Right lobe of liver (tissue), 4 donors: ENCODE measurements around the gene TYR.

Experiments
- POLR2A ChIP-seq: fragments of 450-650 bp; IDR thresholded peaks from one replicate; pipeline ENCODE4 v1.6.1; 2017; ENCODE audit warnings: antibody characterized with exemption, mild to moderate bottlenecking
- TF ChIP-seq, protein P1 (sequence below), 4 donors: fragments of 200-600 bp in 3 of 4; fragments of 450-650 bp in 1 of 4; IDR thresholded peaks; one replicate each; pipeline versions ENCODE4 v1.5.1 to v1.8.0; 2016 to 2022; ENCODE audit warnings: antibody characterized with exemption in 4 of 4, mild to moderate bottlenecking in 2 of 4
- donor health status: DM: no; HTN: no; CAD: no.
- donor health status: DM: no; HTN: no; CAD: no.
- donor health status: DM: no; HTN: yes; CAD: no.

DNA sequence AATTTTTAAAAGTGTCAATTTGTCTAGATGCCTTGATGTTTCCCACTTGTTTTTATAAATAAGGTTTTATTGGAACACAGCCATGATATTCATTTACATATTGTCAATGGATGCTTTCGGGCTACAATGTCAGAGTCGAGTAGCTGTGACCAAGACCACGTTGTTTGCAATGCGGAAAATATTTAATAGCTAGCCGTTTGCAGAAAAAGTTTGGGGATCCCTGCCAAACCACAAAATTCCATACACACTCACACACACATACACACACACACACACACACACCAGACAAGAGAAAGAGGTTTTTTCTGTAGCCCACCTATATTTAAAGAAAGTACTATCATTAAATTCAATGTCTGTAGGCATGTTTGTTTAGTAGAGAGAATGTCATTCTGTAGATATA, 58.3 kb downstream of the TYR start:
- TF ChIP-seq, protein P1, sequence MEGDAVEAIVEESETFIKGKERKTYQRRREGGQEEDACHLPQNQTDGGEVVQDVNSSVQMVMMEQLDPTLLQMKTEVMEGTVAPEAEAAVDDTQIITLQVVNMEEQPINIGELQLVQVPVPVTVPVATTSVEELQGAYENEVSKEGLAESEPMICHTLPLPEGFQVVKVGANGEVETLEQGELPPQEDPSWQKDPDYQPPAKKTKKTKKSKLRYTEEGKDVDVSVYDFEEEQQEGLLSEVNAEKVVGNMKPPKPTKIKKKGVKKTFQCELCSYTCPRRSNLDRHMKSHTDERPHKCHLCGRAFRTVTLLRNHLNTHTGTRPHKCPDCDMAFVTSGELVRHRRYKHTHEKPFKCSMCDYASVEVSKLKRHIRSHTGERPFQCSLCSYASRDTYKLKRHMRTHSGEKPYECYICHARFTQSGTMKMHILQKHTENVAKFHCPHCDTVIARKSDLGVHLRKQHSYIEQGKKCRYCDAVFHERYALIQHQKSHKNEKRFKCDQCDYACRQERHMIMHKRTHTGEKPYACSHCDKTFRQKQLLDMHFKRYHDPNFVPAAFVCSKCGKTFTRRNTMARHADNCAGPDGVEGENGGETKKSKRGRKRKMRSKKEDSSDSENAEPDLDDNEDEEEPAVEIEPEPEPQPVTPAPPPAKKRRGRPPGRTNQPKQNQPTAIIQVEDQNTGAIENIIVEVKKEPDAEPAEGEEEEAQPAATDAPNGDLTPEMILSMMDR (IDR thresholded peaks at IDR 0.05): no peak
- no peak for TF ChIP-seq POLR2A
